ENCODE results near the gene ECT2.
"Not testable (repeated sequence)": the region's sequence is repeated elsewhere in the genome, so short reads cannot be mapped to it uniquely, and the experiment has no call there.

ECT2 gene

DNA sequence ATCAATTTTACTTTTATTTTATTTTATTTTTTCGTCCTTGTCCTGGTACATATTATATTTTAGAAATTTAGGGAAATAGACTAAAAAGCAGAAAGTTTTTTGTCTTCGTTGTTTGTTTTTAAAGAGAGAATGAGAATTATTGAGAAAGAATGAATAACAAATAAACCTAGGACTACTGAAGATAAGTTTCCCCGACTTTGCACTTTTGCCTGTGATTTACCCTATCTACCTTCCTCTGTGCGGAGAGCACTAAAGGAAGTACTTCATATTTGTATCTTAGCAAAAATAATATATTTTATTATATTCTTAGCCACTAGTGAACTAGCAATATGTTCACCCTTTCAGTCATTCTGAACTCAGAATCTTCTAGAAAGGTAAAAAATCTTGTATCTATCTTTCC lies 60.6 kb downstream of the ECT2 start:
- DNase-seq (ENCODE audit: low read depth) = no peak

DNA sequence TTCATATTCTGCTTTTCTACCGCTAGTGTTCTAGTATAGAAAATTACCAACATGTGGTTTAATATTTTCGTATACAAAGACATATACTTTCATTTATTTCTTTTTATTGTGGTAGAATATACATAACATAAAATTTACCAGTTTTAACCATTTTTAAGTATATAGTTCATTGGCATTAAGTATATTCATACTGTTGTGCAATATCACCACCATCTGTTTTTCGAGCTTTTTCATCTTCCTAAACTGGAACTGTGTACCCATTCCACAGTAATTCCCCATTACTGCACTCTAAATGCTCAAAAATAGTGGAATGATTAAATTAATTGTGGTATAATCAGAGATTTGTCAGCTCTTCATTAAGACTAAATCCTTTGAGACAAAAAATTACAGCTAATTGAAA lies 62.9 kb downstream of the ECT2 start:
- DNase-seq (ENCODE audit: low read depth) = no peak

DNA sequence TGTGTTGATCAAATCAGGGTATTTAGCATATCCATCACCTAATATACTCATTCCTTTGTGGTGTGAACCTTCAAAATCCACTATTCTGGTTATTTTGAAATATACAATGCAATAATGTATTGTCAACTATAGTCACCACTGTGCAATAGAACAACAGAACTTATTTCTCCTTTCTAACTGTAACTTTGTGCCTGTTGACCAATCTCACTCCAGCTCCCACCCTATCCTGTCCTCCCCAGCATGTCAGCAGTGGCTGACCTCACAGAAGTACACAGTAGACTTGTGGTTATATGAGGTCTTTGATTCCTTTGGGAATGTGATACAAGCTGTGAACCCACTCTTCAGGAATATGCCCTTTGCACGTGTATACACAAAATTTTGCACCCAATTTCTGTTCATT lies 64.2 kb downstream of the ECT2 start:
- DNase-seq (ENCODE audit: low read depth) = no peak

DNA sequence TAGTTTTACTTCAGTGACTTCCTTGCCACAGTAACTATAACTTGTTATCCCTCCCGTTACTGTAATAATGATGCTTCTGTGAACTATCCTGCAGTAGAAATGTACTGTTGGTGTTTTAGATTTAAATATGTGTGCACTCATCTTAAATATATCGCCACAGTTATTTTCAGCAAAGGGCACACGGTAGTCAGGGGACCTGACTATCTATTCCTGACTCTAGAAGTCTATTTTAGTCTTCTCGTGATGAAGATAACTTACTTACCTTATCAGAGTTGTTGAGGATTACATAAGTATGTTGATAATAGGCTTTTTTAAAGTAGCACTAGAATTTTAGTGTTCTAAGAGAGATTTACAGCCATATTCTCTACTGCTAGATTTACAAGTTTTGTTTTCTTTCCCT lies 65.3 kb downstream of the ECT2 start:
- no peak for DNase-seq (ENCODE audit: low read depth)

DNA sequence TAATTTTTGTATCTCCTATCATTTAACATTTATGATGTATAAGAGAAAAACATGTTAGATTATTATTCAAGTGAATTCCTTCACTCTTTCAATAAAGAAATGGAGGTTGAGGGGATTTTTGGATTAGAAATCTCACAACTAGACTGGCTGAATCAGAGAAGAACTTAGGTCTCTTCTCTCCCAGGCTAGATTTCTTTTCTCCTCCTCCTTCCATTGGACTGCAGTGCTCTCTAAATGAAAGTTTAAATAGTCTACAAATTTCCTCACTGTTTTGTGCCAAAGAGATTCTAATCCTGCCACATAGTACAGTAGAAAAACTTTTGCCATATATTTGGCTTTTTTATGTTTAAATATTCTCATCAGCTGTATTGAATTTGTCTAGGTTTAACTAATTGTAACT lies 65.8 kb downstream of the ECT2 start:
- no peak for DNase-seq (ENCODE audit: low read depth)

DNA sequence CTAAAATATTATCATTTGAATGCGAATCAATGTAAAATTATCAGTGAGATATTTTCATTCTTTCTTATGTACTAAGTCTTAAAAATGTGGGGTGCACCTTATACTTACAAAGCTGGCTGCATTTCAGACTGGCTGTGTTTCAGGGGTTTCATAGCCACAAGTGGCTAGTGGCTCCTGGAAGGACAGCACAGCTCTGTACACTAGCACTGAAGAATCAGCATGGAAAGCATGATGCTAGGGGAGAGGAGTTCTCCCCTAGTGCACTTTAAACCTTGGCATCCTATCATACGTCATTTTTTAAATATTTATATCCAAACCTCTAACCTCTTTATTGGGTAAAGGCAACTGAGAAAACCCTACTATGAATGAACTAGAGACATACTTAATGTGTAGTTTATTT lies 66.4 kb downstream of the ECT2 start:
- no peak for DNase-seq (ENCODE audit: low read depth)

DNA sequence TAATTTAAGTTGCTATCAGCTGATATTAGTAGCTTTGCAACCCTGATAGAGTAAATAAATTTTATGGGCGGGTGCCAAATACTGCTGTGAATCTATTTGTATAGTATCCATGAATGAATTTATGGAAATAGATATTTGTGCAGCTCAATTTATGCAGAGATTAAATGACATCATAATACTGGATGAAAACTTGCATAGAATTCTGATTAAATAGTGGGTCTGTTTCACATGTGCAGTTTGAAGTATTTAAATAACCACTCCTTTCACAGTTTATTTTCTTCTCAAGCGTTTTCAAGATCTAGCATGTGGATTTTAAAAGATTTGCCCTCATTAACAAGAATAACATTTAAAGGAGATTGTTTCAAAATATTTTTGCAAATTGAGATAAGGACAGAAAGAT lies 70.0 kb downstream of the ECT2 start:
- DNase-seq (ENCODE audit: low read depth) = no peak

DNA sequence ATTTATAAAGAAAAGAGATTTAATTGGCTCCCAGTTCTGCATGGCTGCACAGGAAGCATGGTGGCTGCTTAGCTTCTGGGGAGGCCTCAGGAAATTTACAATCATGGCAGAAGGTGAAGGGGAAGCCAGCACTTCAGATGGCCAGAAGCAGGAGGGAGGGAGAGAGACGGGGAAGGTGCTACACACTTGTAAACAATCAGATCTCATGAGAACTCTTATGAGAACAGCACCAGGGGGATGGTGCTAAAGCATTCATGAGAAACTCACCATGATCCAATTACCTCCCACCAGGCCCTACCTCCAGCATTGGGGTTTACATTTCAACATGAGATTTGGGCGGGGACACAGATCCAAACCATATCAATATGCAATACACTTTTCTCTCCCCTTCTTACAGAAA lies 73.7 kb downstream of the ECT2 start:
- DNase-seq (ENCODE audit: low read depth) = no peak

DNA sequence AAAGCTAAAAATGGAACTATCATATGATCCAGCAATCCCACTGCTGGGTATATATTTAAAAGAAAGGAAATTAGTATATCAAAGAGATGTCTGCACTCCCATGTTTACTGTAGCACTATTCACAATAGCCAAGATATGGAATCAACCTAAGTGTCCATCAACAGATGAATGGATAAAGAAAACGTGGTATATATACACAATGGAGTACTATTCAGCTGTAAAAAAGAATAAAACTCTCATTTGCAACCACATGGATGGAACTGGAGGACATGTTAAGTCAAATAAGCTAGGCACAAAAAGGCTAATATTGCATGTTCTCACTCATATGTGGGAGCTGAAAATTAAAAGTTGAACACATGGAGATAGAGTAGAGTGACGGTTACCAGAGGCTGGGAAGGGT lies 76.7 kb downstream of the ECT2 start:
- DNase-seq (ENCODE audit: low read depth) = not testable (repeated sequence)

DNA sequence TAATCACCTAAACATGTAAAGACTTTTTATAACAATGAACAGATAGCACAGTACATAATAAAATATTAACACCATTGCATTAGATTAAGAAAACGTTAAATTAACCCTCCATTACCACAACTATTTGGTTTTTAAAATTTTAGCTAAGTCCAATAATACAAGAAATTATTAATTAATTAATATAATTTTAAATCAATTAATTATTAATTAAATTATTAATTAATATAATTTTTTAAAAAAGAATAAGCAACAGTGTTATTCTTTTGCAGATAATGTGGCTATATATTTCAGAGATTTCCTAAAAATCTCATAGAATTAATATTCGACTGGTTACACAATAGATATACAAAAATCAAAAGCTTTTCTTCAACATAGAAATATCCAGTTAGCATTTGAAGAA lies 82.5 kb downstream of the ECT2 start:
- DNase-seq (ENCODE audit: low read depth) = no peak

DNA sequence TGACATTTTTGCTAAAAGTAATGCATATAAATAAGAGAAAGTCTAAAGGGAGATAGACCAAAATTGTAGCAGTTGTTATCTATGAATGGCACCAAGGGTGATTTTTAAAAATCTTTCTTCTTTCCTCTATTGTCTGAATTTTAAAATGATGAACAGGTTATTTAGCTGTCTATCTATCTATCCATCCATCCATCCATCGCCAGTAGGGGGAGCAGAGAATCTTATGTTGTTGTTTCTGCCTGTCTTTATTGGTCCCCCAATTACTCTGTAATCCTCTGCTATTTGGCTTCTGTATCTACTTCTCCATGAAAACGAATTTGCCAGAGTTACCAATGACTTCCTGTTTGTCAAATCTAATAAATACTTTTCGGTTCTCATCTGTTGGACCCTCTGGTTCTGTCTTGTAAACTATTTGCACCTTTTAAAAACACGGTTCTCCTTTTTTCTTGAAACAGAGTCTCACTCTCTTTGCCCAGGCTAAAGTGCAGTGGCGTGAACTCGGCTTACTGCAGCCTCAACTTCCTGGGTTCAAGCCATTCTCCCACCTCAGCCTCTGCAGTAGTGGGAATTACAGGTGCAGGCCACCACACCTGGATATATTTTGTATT lies 86.0 kb downstream of the ECT2 start:
- no peak for DNase-seq (ENCODE audit: low read depth)

DNA sequence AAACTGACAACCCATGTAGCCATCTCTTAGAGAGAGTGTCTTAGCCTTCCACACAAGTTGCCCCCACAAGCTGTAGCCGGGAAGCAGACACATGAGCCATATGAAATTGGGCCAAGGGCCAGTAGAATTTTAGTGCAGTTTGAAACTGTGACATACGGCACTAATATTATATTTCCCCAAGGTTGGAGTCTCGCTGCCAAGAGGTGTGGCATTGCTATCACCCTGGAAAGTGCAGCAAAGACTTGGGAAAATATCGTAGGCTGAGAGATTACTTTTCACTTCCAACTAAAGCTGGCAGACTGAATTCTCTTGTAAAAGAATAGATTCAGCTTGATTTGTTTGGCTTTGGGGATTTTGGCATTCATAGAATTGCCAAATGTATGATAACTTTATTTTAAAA lies 89.2 kb downstream of the ECT2 start:
- DNase-seq (ENCODE audit: low read depth) = no peak

DNA sequence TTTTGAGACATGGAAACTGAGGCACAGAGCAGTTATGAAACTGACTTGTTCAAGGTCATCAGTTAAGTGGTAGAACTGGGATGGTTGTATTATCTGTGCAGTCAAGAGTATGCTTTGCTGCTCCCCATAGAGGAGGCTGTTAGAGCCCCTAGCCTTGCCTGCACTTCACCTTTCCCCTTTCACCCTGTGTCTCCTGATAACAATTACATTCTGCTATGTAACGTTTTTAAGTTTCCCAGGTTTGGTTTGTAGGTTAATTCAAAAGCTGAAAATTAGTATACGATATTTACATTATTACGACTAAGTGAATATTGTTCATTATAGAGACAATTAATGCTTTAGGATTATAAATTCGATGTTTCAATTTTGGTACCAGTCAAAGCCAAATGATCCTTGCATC lies 89.9 kb downstream of the ECT2 start:
- DNase-seq (ENCODE audit: low read depth) = no peak

DNA sequence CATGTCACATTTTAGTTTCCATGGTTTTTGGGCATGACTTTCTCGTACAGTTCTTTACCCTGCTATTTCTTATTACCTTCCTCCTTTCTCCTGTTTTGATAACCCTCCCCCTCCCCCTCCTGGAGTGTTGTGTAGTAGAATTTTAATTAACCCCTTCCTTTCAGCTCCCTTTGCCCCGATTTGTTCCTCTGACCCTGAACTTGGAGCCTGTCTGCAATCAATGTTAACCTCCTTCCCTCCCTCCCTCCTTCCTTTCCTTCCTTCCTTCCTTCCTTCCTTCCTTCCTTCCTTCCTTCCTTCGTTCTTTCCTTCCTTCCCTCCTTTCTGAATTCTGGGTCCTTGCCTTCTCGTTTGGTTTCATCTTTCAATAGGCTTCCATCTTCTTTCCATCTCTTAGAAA lies 90.4 kb downstream of the ECT2 start:
- DNase-seq (ENCODE audit: low read depth) = no peak

DNA sequence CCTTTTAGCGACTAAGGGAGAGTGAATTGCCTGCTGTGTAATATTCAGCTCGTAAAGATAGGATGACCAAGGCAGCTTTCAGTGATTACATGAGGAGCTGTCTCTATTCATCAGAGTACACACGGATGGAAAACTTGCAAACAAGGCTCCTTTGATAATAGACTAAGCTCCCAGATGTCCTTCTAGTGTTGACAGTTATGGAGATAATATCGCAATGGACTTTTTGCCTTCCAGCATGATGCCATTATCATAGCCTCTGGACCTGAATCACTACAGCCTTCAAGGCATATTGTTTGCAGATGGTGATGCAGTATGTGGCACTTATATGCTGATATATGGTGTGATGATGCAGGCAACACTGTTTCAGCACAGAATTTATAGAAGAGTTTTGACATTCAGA lies 93.9 kb downstream of the ECT2 start:
- no peak for DNase-seq (ENCODE audit: low read depth)

DNA sequence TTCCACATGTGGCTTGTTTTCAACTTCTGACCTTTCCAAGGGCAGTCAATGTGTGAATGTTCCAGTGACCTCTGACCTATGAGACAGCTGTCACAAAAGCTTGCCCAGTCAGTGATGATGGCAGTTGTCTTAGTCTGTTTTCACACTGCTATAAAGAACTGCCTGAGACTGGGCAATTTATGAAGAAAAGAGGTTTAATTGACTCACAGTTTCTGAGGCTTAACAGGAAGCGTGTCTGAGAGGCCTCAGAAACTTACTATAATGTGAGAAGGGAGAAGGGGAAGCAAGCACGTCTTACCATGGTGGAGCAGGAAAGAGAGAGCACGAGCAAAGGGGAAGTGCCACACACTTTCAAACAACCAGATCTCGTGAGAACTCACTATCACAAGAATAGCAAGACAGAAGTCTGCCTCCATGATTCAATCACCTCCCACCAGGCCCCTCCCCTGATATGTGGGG lies 95.6 kb downstream of the ECT2 start:
- DNase-seq (ENCODE audit: low read depth) = no peak

DNA sequence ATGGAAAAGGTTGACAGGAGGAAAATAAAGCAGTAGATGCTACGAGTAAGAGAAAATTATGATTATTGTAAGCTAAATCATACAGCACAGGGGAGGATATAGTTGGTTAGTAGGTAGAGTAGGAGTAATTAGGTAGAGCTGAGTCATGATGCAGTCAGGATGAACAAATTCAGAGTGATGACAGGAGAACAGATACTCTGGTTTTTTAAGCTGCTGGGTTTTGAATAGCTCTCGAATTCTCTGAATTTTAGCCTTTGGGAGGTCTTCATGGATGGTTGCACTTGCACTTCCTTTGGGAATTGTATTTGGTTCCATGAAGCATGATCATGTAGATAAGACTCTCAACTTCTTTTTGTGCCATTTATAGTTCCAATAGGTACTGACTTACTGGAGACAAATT lies 96.2 kb downstream of the ECT2 start:
- no peak for DNase-seq (ENCODE audit: low read depth)

DNA sequence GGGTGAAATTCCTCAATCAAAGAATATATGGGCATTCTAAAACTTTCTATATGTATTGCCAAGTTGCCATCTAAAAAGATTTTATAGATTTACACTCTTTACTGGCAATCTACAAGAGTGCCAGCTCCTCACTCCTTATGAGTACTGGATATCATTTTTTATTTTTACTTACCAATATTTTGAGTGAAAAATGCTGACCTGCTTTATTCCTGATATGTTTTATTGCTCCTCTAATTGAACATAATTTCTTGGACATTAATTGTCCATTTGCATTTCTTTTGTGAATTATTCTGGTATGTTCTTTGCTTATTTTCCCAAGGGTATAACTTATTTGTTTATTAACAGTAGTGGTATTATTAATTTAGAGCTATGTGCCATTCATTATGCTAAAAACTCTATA lies 96.8 kb downstream of the ECT2 start:
- DNase-seq (ENCODE audit: low read depth) = no peak

DNA sequence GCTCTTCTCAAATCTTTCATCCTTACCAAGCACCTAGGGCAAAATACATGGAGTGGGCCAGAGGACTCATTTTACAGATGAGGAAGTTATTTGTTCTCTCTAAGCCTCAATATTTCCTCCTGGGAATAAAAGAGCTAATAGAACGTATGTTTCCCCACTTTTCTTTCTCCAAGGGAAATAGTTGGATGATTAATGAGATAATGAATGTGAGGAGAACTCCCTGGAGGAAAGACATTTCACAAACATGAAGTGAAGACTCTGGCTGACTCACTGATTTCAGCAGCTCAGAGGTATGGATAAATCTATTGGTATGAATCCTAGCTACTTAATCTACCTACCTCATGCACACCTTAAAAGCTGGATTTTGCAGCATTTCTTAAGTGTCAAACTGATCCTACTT lies 98.4 kb downstream of the ECT2 start:
- DNase-seq (ENCODE audit: low read depth) = peak; percentile 83

DNA sequence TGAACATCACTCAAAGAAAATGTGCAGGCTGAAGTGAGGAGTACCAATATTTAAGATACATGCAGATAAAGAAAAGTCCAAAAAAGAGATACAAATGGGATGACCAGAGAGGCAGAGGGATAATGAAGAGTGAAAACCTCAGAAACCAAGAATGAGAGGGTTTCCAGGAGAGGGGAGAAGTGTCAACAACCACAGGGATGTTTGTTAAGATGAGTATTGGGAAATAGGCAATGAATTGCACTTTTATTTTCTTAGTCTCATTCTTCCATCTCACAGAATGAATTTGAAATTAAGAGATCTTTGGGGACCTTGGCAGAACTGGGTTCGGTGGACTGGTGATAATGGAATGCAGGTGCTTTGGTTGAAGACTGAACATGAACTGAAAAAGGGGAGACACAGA lies 102.5 kb downstream of the ECT2 start:
- no peak for DNase-seq (ENCODE audit: low read depth)

DNA sequence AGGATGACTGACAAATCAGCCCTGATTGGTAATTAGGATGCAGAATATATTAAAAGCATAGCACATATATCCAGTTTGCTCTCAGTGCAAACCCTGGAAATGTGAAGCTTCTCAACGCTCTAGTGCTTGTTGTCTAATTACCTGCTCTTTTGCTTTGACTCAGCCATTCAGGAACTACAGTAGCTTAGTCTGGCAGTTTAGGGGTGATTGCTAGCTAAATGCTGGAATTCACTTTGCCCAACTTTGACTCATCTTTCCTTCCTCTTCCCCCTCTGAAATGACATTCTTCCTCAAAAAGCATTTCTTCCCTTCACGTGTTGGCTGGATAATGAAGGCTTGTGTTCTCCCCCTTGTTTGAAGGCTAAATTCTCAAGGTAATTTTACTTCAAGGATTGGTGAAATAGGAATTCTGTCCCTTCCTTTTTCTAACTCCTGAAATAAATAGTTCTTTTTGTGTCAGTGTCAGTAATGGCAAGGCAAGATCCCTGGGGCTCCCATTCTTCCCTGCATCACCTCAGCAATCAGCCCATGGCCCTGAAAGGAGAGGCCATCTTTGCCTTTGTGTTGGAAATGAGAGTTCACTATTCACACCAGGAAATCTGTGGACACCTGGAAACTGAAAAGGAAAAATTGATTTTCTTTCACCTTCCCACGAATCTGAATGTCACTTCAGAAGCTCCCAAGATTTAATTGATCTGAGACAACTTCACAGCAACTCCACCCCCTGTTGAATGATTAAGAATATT lies 103.6 kb downstream of the ECT2 start:
- DNase-seq (ENCODE audit: low read depth) = no peak

DNA sequence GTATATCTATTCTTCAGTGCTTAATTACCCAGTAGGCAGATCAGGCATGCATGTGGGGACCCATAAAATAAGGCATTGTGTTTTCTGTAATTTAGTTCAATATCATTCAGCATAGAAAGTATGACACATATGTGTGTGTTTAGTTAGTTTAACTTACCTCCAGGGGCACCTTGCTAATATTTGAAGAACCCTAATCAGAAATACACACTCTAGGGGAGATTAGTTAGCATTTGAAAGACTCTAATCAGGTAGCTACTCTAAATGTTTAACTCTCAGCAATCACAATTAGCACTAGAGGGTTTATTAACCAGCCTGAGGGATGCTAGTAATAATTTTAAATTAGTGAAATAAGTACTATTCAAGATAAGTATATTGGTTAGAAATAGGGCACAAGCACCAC lies 104.5 kb downstream of the ECT2 start:
- DNase-seq (ENCODE audit: low read depth) = no peak

DNA sequence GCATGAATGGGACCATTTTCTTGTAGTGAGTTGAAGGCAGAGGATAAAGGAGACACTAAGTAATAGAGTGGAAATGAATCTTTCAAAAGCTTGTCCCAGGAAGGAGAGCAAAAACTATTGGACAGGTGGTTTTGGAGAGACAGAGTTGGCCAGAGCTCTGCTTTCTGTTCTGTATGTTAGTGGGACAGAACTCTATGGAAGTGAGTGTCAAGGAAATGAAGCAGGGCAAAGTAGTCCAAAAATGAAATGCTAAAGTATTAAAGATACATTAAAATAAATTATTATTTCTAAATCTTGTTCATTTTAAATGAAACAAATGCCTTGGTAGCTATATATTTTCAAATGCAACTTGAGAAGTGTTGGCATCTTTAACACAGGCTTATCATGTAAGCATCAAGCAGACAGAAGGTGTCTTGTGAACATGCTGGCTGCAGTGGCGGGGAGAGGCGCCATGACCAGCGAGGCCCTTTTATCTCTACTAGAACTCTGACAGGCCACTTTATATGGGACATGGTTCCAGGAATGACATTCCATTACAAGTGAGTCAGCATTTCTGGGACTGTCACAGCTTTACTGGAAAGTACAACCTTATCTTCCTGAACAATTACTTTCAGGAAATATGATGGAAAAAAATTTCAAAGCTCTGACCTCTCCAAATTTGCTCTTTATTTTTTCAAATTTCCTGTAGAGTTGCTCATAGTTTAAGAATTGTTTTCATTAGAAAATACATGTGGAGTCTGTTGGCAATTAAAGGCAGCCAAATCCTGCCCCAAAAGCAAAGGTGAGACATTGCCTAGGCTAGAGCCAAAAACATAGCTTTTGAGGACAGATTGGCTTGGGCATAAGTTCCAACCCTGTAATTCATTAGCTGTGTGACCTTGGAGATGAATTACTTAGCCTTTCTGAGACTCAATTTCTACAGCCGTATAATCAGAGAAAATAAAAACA lies 106.5 kb downstream of the ECT2 start:
- DNase-seq (ENCODE audit: low read depth) = no peak
